ENCODE results near the gene MACROD2. TPM values are rescaled to one million over a fixed set of nuclear protein-coding genes. Genes with fewer than 3 reads are reported as not detected.

MACROD2 gene
- total and polyA plus RNA-seq, 2 donors (not counting 1 experiment from before 2014, with no cell fraction given): 5.3 to 6.7 TPM

DNA sequence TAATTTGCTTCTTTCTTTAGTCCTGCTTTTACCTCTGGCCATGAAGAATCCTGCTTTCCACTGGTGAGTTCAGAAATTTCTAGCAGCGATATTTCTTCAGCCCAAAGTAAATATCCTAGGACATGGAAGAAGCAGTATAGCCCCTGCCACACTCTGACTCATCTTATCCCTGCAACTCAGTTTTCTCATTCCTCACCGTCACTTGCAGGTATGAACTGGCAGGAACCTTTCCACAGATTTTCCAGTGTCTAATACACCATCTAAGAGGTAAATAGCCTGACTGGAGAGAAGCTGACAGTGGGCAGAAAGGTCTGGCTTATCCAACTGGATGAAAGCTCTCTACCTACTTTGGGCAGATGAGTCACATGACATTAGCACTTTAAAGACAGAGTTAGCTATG, 1158.8 kb downstream of the MACROD2 start:
- H3K36me3 ChIP-seq (replicated peaks in 1 of 2; ENCODE audit: control extremely low read depth in 1 of 2, control insufficient read depth in 1 of 2, extremely low read depth in 1 of 2, insufficient read depth in 2 of 2, low read length in 1 of 2): no peaks in the 10 kb centered on the region
- Mint-ChIP-seq H3K9me3 (ENCODE audit: insufficient read depth) (no peaks in the 10 kb centered on the region), H3K27ac (no peak overlapping the region), H3K4me1 (no peaks in the 10 kb centered on the region), H3K4me3 (no peak overlapping the region), H3K27me3 (no peaks in the 10 kb centered on the region)
- no peak overlapping the region for H3K27ac ChIP-seq (ENCODE audit: low read length in 2 of 2)
- H2AFZ ChIP-seq (ENCODE audit: insufficient read depth, low read depth, low read length, poor library complexity, severe bottlenecking): no peak overlapping the region
- ATAC-seq (ENCODE audit: low read depth): no peak
- H3K4me3 ChIP-seq (ENCODE audit: control extremely low read depth in 1 of 5, extremely low read depth in 1 of 5, insufficient read depth in 1 of 5, low read depth in 2 of 5, low read length in 4 of 5): no peak overlapping the region
- H3K4me1 ChIP-seq (ENCODE audit: control insufficient read depth in 2 of 2, insufficient read depth in 2 of 2, low read length in 2 of 2): no peaks in the 10 kb centered on the region
- H3K27me3 ChIP-seq (replicated peaks in 1 of 4; ENCODE audit: control extremely low read depth in 1 of 4, control insufficient read depth in 3 of 4, insufficient read depth in 4 of 4, low read length in 3 of 4): no peaks in the 10 kb centered on the region
- no peaks in the 10 kb centered on the region for H4K20me1 ChIP-seq (ENCODE audit: control insufficient read depth, insufficient read depth, low read length, poor library complexity, severe bottlenecking)
- WGBS (ENCODE audit: insufficient coverage): 83% methylated on average over 2 of the region's 2 CpGs
- no peaks in the 10 kb centered on the region for H3K79me2 ChIP-seq (ENCODE audit: control insufficient read depth, insufficient read depth, low read length)
- H3K9me3 ChIP-seq (ENCODE audit: control extremely low read depth in 1 of 3, control insufficient read depth in 2 of 3, insufficient read depth in 1 of 3, low read length in 2 of 3): no peaks in the 10 kb centered on the region
- H3K4me2 ChIP-seq (replicated peaks; ENCODE audit: low read depth, low read length, poor library complexity, severe bottlenecking): no peak overlapping the region
- TF ChIP-seq CTCF (IDR thresholded peaks at IDR 0.05) (no peak), EZH2 (IDR thresholded peaks at IDR 0.05; ENCODE audit: borderline replicate concordance, insufficient read depth, low read depth, low read length, poor library complexity, severe bottlenecking) (no peak)
- intact Hi-C loops (cut with micrococcal nuclease): no loop called here
- CTCF ChIA-PET: no interaction called here
- POLR2A ChIA-PET: no interaction called here
- DNase-seq: no peak
- no peak overlapping the region for H3K9ac ChIP-seq (ENCODE audit: low read length)

DNA sequence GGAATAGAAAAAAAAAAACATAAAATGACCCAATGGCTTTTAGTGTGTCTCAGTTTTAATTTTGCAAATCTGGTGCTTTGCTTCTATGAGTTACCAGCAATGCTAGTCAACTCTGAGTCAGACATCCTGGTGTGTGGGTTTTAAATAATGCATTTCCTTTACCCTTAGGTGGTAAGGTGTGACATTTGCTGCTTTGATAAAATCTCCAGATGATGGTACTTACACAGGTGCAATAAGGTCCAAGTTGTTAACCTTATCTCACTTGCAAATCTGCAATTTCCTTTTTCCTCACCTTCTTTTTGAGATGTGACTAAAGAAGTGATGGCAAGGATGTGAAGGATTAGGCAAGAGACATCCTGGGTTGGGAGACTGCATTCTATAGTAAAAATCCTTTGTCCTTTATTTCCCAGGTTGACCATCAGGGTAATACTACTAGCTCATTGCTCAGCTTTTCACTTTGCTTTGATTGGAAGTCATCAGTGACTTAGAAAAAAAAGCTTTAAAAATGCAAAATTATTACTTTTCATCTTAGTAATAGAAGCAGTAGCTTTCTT, 1160.6 kb downstream of the MACROD2 start:
- Histone ChIP-seq H4K20me1 (ENCODE audit: control insufficient read depth, insufficient read depth, low read length, poor library complexity, severe bottlenecking) (no peaks in the 10 kb centered on the region), H2AFZ (ENCODE audit: insufficient read depth, low read depth, low read length, poor library complexity, severe bottlenecking) (no peak overlapping the region), H3K4me2 (replicated peaks; ENCODE audit: low read depth, low read length, poor library complexity, severe bottlenecking) (no peak overlapping the region), H3K79me2 (ENCODE audit: control insufficient read depth, insufficient read depth, low read length) (no peaks in the 10 kb centered on the region), H3K4me3 (ENCODE audit: control extremely low read depth in 1 of 5, extremely low read depth in 1 of 5, insufficient read depth in 1 of 5, low read depth in 2 of 5, low read length in 4 of 5) (no peak overlapping the region), H3K4me1 (ENCODE audit: control insufficient read depth in 2 of 2, insufficient read depth in 2 of 2, low read length in 2 of 2) (no peaks in the 10 kb centered on the region), H3K9me3 (ENCODE audit: control extremely low read depth in 1 of 3, control insufficient read depth in 2 of 3, insufficient read depth in 1 of 3, low read length in 2 of 3) (no peaks in the 10 kb centered on the region), H3K9ac (ENCODE audit: low read length) (no peak overlapping the region), H3K27me3 (replicated peaks in 1 of 4; ENCODE audit: control extremely low read depth in 1 of 4, control insufficient read depth in 3 of 4, insufficient read depth in 4 of 4, low read length in 3 of 4) (no peaks in the 10 kb centered on the region), H3K27ac (ENCODE audit: low read length in 2 of 2) (no peak overlapping the region), H3K36me3 (replicated peaks in 1 of 2; ENCODE audit: control extremely low read depth in 1 of 2, control insufficient read depth in 1 of 2, extremely low read depth in 1 of 2, insufficient read depth in 2 of 2, low read length in 1 of 2) (no peaks in the 10 kb centered on the region)
- no peaks in the 10 kb centered on the region for H3K27me3 Mint-ChIP-seq
- DNase-seq: no peak
- no peak for ATAC-seq (ENCODE audit: low read depth)
- no peaks in the 10 kb centered on the region for H3K4me1 Mint-ChIP-seq
- no peak for TF ChIP-seq CTCF (IDR thresholded peaks at IDR 0.05)
- no peak for TF ChIP-seq EZH2 (IDR thresholded peaks at IDR 0.05; ENCODE audit: borderline replicate concordance, insufficient read depth, low read depth, low read length, poor library complexity, severe bottlenecking)
- H3K4me3 Mint-ChIP-seq: no peak overlapping the region
- CTCF ChIA-PET: no interaction called here
- H3K9me3 Mint-ChIP-seq (ENCODE audit: insufficient read depth): no peaks in the 10 kb centered on the region
- intact Hi-C loops (cut with micrococcal nuclease): no loop called here
- no peak overlapping the region for H3K27ac Mint-ChIP-seq
- POLR2A ChIA-PET: no interaction called here
